ENCODE measurements around the gene TMEM126B.

GRCh38 chr11:85661972-85662664, 33.7 kb downstream of the TMEM126B start:
- TF ChIP-seq CTCF (IDR thresholded peaks at IDR 0.05; ENCODE audit: extremely low read depth in 1 of 2, insufficient read depth in 1 of 2, low read depth in 1 of 2, low read length in 2 of 2) = no peak
- no peak for TF ChIP-seq POLR2A (IDR thresholded peaks at IDR 0.05; ENCODE audit: low read depth, low read length)
- TF ChIP-seq EZH2 (IDR thresholded peaks at IDR 0.05; ENCODE audit: borderline replicate concordance, low read depth, low read length, severe bottlenecking) = no peak
- TF ChIP-seq MYC (IDR thresholded peaks at IDR 0.05; ENCODE audit: low read depth, low read length) = no peak
- no peak for TF ChIP-seq POLR2AphosphoS5 (IDR thresholded peaks at IDR 0.05; ENCODE audit: insufficient read depth, low read depth, low read length)
- no peak for TF ChIP-seq FOS (IDR thresholded peaks at IDR 0.05; ENCODE audit: borderline replicate concordance, insufficient read depth, low read length)
- TF ChIP-seq MAX (IDR thresholded peaks at IDR 0.05; ENCODE audit: insufficient read depth, insufficient read length) = no peak

All from endothelial cell of umbilical vein (primary cell).